GM19238 (cell line): ENCODE measurements around the gene DKK2.
"Not testable (repeated sequence)": the region's sequence is repeated elsewhere in the genome, so short reads cannot be mapped to it uniquely, and the experiment has no call there.

Source experiments
- DNase-seq: peaks from one replicate; pipeline ENCODE4 v3.0.0; 2011; ENCODE audit warnings: low spot score; ENCODE audit not compliant: insufficient read length

Gene DKK2

DNA sequence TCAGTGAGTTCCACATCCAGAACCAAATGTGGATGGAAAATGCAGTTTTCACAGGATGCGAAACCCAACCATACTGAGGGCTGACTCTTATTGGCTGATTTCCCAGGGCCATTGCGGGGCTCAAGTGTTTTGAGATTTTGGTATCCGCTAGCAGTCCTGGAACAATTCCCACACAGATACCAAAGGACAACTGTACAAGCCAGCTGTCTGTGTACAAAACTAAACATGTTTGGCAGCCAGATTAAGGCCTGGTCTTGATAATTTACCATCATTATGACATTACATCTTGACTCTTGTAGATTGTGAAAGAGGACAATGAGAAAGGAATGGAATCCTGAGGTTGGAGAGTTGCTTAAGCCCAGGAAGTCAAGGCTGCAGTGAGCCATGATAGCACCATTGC is 121.9 kb downstream of the DKK2 start:
- no peak for DNase-seq

DNA sequence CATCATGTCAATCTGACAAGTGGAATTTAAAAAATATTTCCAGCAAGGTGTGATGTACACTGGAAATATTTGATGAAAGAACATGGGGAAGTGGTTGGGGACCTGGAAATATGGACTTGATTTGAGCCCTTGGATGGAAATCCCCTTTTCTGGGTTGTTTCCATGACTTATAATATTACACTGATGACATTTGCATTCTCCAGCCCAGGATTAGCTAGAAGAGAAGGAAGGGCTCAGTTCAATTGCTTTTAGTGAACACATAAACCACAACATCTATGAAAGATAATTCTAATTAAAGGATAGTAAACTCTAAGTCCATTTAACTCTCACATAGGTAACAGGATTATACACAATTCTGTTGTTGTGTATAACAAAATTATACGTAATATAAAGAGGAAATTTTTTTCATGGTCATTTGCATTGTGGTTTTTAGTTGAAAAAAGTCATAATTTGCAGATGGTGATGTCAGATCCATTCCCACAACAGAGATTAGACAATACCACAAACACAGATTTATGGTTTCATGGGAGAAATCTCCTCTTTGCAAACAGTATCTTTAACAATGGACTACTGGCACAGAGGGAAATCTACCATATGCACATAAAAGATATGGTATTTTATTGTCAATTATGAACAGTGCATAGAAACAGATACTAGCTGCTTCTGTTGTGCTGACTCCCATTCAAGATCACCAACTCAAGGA is 126.5 kb downstream of the DKK2 start:
- DNase-seq = no peak

DNA sequence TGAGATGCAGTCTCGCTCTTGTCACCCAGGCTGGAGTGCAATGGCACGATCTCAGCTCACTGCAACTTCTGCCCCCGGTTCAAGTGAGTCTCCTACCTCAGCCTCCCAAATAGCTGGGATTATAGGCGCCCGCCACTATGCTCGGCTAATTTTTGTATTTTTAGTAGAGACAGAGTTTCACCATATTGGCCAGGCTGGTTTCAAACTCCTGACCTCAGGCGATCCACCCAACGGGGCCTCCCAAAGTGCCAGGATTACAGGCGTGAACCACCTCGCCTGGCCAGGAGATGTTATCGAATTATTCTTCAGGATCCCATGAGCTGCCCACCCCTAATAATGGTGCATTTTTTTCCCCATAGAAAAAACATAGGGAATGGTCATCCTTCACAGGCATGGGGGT is 128.1 kb downstream of the DKK2 start:
- DNase-seq = not testable (repeated sequence)

DNA sequence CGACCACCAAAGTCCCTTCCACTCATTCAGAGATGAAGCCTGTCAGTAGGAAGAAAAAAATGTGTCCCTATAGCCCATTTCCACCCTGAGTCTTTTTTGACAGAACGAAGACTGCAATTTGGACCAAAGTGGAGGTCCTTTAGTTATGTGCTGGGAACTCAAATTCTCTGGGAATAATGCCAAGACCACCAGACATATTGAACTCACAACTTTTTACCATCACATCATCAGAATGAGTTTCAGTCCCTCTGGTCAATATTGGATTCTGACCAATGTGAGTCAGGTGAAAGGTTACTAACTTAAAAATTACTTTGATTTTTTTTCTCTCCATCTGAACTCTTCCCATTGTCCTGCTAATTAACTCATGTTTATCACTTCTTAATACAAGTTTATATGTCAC is 128.9 kb downstream of the DKK2 start:
- DNase-seq = no peak

DNA sequence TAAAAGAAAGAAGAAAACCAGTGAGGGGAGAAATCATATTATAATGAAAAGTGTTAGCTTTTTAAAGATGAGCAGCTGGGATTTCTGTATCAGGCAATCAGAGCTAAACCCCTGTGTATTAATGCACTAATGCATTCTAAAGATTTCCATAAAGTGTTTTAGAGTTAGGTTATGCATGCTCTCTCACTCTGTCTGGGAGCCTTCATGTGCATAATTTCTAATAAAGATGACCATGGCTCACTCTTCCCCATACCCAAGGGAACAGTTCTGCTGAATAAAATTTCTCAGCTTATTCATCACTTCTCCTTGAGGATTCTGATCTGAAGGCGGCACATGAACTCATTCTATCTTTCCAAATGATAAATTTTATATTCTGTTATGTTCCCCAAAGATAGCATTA is 129.4 kb downstream of the DKK2 start:
- no peak for DNase-seq

DNA sequence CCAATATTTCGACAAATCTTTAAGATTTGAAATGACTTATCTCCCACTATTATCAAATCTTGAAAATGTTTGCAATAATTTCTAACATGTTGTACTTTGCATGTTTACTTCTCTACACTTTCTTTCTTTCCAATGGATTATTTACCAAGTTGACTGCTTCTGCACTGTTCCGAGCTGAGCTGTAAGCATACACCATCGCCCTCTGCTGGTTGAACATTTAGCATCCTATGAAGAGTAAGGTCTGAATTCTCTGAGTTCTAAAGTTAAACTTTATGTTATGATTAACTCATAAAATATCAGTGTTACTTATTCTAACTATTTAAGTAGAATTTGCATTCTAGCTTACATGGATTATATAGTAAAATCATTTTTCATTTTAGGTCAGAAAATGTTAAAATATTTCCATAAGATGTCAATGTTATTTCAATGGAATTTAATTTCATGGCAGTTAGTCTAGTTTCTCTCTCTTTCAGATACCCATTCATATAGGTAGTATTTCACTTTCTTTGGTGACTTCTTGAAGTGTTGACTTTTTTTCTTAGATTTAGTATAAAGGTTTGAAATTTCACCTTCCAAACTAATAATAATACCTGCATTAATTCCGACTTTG is 137.4 kb downstream of the DKK2 start:
- DNase-seq = no peak

DNA sequence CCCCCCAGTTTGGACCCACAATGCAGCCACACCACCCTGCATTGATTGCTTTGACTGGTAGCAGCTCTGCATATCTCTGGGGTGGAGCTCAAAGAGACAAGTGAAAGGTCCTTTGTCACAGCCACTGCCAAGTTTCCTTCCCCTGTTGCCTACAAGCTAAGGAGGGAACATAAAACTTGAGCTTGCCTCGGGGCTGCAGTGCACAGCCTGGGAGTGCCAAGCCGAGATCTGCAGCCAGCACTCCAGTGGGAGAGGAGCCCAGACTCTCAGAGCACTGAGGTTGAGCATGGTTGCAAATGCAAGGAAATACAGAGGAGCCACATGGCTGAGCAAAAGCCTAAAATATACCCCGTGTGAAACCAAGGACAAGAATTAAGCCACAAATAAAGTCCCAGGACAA is 142.2 kb downstream of the DKK2 start:
- no peak for DNase-seq

DNA sequence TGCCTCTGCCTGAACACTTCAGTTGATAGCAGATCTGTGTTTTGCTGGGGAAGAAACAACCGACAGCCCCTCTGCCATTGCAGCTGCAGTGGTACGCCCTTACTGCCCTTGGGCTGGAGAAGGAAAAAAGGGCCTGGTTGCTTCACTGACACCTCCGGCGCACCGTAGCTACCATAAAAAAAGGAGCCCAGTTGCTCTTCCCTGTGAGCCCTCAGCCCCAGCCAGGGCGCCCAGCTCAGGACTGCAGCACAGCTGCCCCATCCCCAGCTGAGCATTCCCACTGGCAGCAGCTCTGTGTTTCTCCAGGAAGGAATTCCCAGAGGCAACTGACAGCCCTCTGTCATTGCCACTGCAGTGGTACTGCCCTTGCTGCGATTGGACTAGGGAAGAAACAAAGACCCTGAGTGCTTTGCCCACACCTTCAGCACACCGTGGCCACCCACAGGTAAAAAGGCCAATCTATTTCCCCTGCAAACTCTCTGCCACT is 142.7 kb downstream of the DKK2 start:
- no peak for DNase-seq

DNA sequence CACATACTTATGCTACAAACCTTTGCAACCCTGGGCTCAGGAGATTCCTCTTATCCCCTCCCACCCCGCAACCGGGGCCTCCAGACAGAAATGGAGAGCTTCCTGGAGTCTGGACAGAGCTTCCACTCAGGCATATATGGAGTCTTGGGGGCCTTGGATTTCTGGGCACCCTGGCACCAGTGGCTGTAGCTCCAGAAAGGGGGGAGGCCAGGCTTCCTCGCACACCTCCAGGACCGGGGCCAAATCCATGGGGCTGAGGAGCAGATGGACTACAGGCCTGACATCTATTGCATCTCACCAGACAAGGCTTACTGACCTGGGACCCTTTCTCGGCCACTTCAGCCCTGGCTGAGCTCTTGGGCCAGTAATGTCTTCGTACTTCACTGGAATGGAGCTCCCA is 143.3 kb downstream of the DKK2 start:
- DNase-seq = no peak

DNA sequence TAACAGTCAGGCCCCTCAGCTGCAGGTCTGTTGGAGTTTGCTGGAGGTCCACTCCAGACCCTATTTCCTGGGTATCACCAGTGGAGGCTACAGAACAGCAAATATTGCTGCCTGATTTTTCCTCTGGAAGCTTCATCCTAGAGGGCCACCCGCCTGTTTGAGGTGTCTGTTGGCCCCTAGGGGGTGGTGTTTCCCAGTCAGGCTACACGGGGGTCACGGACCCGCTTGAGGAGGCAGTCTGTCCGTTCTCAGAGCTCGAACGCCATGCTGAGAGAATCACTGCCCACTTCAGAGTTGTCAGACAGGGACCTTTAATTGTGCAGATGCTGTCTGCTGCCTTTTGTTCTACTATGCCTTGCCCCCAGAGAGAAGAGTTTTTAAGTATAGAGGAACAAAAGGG is 160.8 kb downstream of the DKK2 start:
- no peak for DNase-seq
